Osteocyte (in vitro differentiated cells): ENCODE measurements around the gene C5orf15. TPM values are rescaled to one million over a fixed set of nuclear protein-coding genes. Genes with fewer than 3 reads are reported as not detected.
A peak's percentile ranks its signal among the peaks of the same experiment; 100 is the strongest.

Experiments used
- DNase-seq: peaks from one replicate; pipeline ENCODE4 v3.0.0; 2021; ENCODE audit warnings: mixed read lengths; ENCODE audit not compliant: unreplicated experiment; ENCODE audit errors: extremely low spot score
- H3K27ac Mint-ChIP-seq: one replicate; pipeline ENCODE4 v1.8.0; 2021; ENCODE audit warnings: mild to moderate bottlenecking, mixed read lengths; ENCODE audit not compliant: unreplicated experiment
- H3K27me3 Mint-ChIP-seq: one replicate; pipeline ENCODE4 v1.8.0; 2021; ENCODE audit warnings: mixed read lengths; ENCODE audit not compliant: unreplicated experiment
- H3K36me3 Mint-ChIP-seq: one replicate; pipeline ENCODE4 v1.8.0; 2021; ENCODE audit warnings: mixed read lengths; ENCODE audit not compliant: unreplicated experiment
- H3K4me1 Mint-ChIP-seq: one replicate; pipeline ENCODE4 v1.8.0; 2021; ENCODE audit warnings: mixed read lengths; ENCODE audit not compliant: unreplicated experiment
- H3K4me3 Mint-ChIP-seq: one replicate; pipeline ENCODE4 v1.8.0; 2021; ENCODE audit warnings: mild to moderate bottlenecking, moderate library complexity, mixed read lengths; ENCODE audit not compliant: unreplicated experiment
- H3K9me3 Mint-ChIP-seq: one replicate; pipeline ENCODE4 v1.8.0; 2021; ENCODE audit warnings: mixed read lengths; ENCODE audit not compliant: unreplicated experiment
- total RNA-seq: library from RNA; stranded (reverse); gene quantifications from 2 replicates; pipeline ENCODE4 v1.2.1, GENCODE V29; 2021
- TF ChIP-seq, protein P1 (sequence below): fragments of 200-600 bp; sonication (generic); IDR thresholded peaks from 2 replicates; pipeline ENCODE4 v1.5.0; 2021; ENCODE audit warnings: antibody characterized with exemption, mild to moderate bottlenecking, moderate library complexity

The C5orf15 gene
- total RNA-seq, 1 donor from 2014 or later, result 62.6 TPM

DNA sequence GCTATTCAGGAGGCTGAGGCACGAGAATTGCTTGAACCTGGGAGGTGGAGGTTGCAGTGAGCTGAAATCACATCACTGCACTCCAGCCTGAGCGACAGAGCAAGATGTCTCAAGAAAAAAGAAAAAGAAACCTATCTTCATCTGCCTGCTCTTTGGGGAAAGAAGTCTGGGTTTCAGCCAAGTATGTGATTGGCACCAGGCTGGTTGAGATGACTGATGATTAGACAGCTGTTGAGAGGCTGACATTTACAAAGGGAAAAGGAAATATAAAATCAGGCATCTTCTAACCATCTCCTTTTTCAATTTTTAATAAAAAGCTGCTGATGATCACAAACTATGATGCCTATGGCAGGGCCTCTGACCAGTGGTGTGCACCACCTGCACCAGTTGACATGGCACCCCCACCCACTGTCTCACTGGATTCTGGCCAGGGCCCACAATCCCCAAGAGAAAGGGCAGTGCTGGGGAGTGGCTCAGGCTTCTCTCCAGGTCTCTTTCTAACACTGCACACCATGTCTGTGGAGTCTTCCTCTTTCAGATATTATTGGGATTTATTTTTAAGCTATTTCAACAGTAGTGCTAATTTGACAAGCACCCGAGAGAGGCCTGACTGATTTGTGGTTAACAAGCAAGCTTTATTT is 17.2 kb upstream of the C5orf15 start:
- no peak for DNase-seq
- no peak overlapping the region for H3K4me3 Mint-ChIP-seq
- TF ChIP-seq, protein P1, sequence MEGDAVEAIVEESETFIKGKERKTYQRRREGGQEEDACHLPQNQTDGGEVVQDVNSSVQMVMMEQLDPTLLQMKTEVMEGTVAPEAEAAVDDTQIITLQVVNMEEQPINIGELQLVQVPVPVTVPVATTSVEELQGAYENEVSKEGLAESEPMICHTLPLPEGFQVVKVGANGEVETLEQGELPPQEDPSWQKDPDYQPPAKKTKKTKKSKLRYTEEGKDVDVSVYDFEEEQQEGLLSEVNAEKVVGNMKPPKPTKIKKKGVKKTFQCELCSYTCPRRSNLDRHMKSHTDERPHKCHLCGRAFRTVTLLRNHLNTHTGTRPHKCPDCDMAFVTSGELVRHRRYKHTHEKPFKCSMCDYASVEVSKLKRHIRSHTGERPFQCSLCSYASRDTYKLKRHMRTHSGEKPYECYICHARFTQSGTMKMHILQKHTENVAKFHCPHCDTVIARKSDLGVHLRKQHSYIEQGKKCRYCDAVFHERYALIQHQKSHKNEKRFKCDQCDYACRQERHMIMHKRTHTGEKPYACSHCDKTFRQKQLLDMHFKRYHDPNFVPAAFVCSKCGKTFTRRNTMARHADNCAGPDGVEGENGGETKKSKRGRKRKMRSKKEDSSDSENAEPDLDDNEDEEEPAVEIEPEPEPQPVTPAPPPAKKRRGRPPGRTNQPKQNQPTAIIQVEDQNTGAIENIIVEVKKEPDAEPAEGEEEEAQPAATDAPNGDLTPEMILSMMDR, result no peak
- H3K27ac Mint-ChIP-seq, result peak overlapping the region; percentile 39
- H3K9me3 Mint-ChIP-seq, result no peaks in the 10 kb centered on the region
- H3K4me1 Mint-ChIP-seq, result peaks cover 9% of the 10 kb centered on the region
- no peaks in the 10 kb centered on the region for H3K27me3 Mint-ChIP-seq
- peaks cover 24% of the 10 kb centered on the region for H3K36me3 Mint-ChIP-seq

DNA sequence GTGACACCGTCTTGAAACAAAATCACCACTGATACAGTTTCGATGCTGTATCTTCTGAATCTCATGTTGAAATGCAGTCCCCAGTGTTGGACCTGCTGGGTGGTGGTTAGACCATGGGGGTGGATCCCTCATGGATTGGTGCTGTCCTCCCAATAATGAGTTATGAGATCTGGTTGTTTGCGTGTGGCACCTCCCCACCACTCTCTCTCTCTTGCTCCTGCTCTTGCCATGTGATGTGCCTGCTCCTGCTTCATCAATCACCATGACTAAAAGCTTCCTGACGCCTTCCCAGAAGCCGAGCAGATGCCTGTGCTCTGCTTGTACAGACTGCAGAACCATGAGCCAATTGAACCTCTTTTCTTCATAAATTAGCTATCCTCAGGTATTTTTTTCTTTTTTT is 15.2 kb upstream of the C5orf15 start:
- no peaks in the 10 kb centered on the region for H3K9me3 Mint-ChIP-seq
- peaks cover 19% of the 10 kb centered on the region for H3K36me3 Mint-ChIP-seq
- TF ChIP-seq, protein P1, result no peak
- no peak for DNase-seq
- peaks cover 9% of the 10 kb centered on the region for H3K4me1 Mint-ChIP-seq
- H3K4me3 Mint-ChIP-seq, result no peak overlapping the region
- H3K27ac Mint-ChIP-seq, result no peak overlapping the region
- no peaks in the 10 kb centered on the region for H3K27me3 Mint-ChIP-seq

DNA sequence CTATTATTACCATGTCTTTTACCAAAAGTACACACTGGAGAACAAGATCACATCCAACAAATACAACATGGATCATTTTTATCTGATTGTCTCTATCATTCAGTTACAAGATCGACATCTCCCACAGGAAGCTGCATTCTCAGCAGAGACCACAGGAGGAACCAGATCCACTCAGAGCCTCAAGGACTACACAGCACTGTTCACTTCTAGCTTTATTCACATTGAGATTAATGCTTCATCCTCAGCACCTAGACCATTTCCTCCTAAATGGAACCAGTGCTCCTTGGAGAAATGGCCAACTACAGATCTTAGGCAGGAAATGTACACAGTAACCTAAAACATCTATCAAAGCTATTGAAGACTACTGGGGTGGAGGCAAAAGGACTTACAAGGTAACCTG is 13.3 kb upstream of the C5orf15 start:
- H3K36me3 Mint-ChIP-seq, result peaks cover 18% of the 10 kb centered on the region
- no peak overlapping the region for H3K4me3 Mint-ChIP-seq
- TF ChIP-seq, protein P1, result no peak
- no peaks in the 10 kb centered on the region for H3K27me3 Mint-ChIP-seq
- peaks cover 9% of the 10 kb centered on the region for H3K4me1 Mint-ChIP-seq
- DNase-seq, result no peak
- H3K27ac Mint-ChIP-seq, result no peak overlapping the region
- H3K9me3 Mint-ChIP-seq, result no peaks in the 10 kb centered on the region

DNA sequence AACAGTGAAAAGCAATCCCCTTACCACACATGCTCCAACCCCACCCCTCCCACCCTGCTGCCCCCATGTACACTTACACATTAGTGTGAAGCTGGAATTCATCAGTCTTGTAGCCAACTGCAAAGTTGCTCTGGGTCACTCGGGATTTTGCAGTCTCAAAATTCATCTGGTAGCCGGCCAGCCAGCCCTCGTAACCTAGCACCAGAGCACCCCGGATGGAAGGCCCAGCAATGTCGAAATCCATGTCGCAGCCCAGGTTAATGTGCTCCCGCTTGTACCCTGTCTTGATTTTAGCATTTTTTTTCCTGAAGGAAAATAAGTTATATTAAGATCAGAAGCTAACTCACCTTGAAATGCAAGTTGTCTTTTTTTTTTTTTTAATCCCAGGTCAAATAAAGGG is 12.2 kb upstream of the C5orf15 start:
- Mint-ChIP-seq H3K27me3 (no peaks in the 10 kb centered on the region), H3K9me3 (no peaks in the 10 kb centered on the region), H3K36me3 (peaks cover 14% of the 10 kb centered on the region), H3K4me3 (no peak overlapping the region), H3K27ac (no peak overlapping the region), H3K4me1 (peaks cover 3% of the 10 kb centered on the region)
- no peak for DNase-seq
- TF ChIP-seq, protein P1, result no peak

DNA sequence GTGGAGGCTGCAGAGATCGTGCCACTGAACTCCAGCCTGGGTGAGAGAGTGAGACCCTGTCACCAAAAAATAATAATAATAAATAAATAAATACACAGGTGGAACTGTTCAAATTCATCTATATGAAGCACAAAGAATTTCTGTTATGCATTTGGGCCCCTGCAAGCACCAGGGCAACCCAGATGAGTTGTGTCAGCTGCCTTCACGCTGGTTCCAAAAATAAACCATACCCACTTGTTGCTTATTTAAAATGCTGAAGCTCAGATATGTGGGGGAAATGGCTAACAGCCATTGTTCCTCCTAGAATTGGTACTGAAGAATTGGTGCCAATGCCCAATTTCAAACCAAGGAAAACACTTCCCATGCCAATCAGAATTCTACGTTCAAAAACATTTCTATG is 10.5 kb upstream of the C5orf15 start:
- TF ChIP-seq, protein P1, result no peak
- no peak for DNase-seq
- Mint-ChIP-seq H3K4me3 (no peak overlapping the region), H3K27me3 (no peaks in the 10 kb centered on the region), H3K9me3 (no peaks in the 10 kb centered on the region), H3K4me1 (no peaks in the 10 kb centered on the region), H3K27ac (no peak overlapping the region), H3K36me3 (peaks cover 18% of the 10 kb centered on the region)
